Kidney (tissue), 14 donors: Measurements from ENCODE around the gene GTPBP3. TPM values are rescaled to one million over a fixed set of nuclear protein-coding genes. Genes with fewer than 3 reads are reported as not detected.

Source experiments
- DNase-seq, 5 donors: peaks; one replicate each; pipeline ENCODE4 v3.0.0-alpha.2; 2013 to 2020
- FAIRE-seq: peaks from 2 replicates; lab custom pipeline; 2012; peaks lifted over from hg19 to GRCh38; lab: Jason Lieb, UNC
- H3K27ac ChIP-seq, 2 donors: one replicate each; pipeline ENCODE4 v1.7.0; 2013; ENCODE audit warnings: low read depth in 2 of 2, low read length in 2 of 2, inconsistent platforms in 1 of 2
- H3K27me3 ChIP-seq: one replicate; pipeline ENCODE4 v1.7.1; 2013; ENCODE audit warnings: low read length, inconsistent platforms; ENCODE audit not compliant: control insufficient read depth, insufficient read depth
- H3K36me3 ChIP-seq, 3 donors: one replicate each; pipeline versions ENCODE4 v1.7.0 to v1.7.1; 2013; ENCODE audit warnings: low read length in 3 of 3, control low read depth in 1 of 3, inconsistent platforms in 1 of 3; ENCODE audit not compliant: insufficient read depth in 3 of 3, control insufficient read depth in 2 of 3
- H3K4me1 ChIP-seq, 3 donors: one replicate each; pipeline versions ENCODE4 v1.7.0 to v1.7.1; 2013; ENCODE audit warnings: low read length in 3 of 3, inconsistent platforms in 1 of 3, low read depth in 1 of 3; ENCODE audit not compliant: control insufficient read depth in 2 of 3, insufficient read depth in 2 of 3
- H3K4me3 ChIP-seq, 3 donors: one replicate each; pipeline versions ENCODE4 v1.7.0 to v1.8.1; 2013; ENCODE audit warnings: low read length in 3 of 3, control low read depth in 1 of 3, inconsistent platforms in 1 of 3
- H3K9ac ChIP-seq, 3 donors: one replicate each; pipeline versions ENCODE4 v1.7.0 to v1.7.1; 2013; ENCODE audit warnings: low read length in 3 of 3, control low read depth in 1 of 3, inconsistent platforms in 1 of 3
- H3K9me3 ChIP-seq, 3 donors: one replicate each; pipeline versions ENCODE4 v1.7.0 to v1.7.1; 2013; ENCODE audit warnings: low read length in 3 of 3, control low read depth in 1 of 3, inconsistent platforms in 1 of 3; ENCODE audit not compliant: control insufficient read depth in 2 of 3, insufficient read depth in 1 of 3
- CTCF ChIP-seq: IDR thresholded peaks from 3 replicates; pipeline ENCODE4 v1.5.1; 2012; ENCODE audit warnings: mild to moderate bottlenecking, moderate library complexity, borderline replicate concordance; ENCODE audit not compliant: insufficient read depth; ENCODE audit errors: extremely low read depth
- intact Hi-C: fragments of 100-400 bp; cut with DNase I; formaldehyde crosslinking; loops from one replicate; pipeline ENCODE4 v1.11.1; 2022
- polyA plus RNA-seq: library from polyadenylated mRNA; stranded (reverse); fragments of 350-450 nt; fragmentation: Illumina TruSeq; extraction: RNeasy Lipid Tissue Mini Kit (QIAGEN cat#74804); gene quantifications from one replicate; pipeline ENCODE4 v1.2.3, GENCODE V29; 2014; ENCODE audit warnings: low read depth, low replicate concordance; ENCODE audit not compliant: insufficient read depth
- total RNA-seq: library from RNA; stranded (reverse); fragmentation: NEBNext Ultra II Directional; extraction: Animal tissue kit (Norgen Biotek cat#: 25700); gene quantifications from one replicate; pipeline ENCODE4 v1.2.1, GENCODE V29; 2021
- donor health status: control.
- donor health status: control.
- donor health status: control.
- donor health status: control.
- donor health status: control.
- donor health status: DM: yes; HTN: yes; CAD: no.
- donor health status: Normal renal cell carcinoma (clear cell type).

Gene GTPBP3
- total and polyA plus RNA-seq, 2 donors from 2014 or later: 11.0 to 20.4 TPM

DNA sequence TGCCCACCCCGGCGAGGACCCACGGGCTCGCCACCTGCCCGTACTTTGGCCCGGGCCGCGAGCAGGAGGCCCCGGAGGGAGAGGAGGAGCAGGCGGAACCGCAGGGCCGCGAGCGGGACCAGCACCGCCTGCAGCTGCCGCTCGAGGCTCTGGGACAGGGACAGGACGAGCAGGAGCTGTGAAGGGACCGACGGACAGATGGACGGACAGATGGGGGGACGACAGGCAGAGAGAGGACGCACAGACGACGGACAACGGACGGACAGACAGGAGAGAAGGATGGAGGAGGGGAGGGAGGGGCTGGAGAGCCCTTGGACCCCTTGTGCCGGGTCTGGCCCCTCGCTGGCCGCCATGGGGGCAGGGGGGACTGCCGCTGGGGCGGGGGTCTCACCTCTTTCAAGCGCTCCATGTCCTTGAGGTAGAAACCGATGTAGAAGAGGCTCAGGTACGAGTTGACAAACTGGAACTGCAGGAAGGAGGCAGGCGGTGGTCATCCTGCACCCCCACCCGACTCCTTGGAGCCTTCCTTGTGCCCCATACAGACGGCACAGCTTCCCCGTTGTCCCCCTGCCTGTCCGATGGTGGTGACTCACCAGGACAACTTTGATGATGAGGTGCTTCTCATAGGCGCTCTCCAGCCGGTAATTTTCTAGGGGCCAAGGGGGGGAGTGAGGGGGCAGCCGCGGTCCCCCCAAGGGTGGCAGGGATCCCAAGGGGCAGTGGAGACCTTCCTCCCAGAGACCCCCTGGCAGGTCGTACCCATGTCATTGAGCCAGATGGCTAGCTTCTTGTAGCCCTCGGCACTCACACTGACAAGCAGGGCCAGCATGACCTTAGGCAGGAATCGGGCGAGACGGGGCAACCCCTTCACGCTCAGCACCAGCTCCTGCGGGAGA, 7.7 kb upstream of the GTPBP3 start:
- TF ChIP-seq CTCF: no peak
- Histone ChIP-seq H3K36me3 (no peaks in the 10 kb centered on the region), H3K4me3 (no peak overlapping the region), H3K9ac (no peak overlapping the region), H3K9me3 (no peaks in the 10 kb centered on the region), H3K27ac (no peak overlapping the region), H3K4me1 (peaks cover 0 to 8% (median 0%) of the 10 kb centered on the region in 3 donors), H3K27me3 (no peaks in the 10 kb centered on the region)
- intact Hi-C loops: loop anchor here (10.0 kb wide), 1 partner anchor 135 kb away; the partner anchor contains the start of gene NXNL1
- DNase-seq (no peak), FAIRE-seq (no peak)

DNA sequence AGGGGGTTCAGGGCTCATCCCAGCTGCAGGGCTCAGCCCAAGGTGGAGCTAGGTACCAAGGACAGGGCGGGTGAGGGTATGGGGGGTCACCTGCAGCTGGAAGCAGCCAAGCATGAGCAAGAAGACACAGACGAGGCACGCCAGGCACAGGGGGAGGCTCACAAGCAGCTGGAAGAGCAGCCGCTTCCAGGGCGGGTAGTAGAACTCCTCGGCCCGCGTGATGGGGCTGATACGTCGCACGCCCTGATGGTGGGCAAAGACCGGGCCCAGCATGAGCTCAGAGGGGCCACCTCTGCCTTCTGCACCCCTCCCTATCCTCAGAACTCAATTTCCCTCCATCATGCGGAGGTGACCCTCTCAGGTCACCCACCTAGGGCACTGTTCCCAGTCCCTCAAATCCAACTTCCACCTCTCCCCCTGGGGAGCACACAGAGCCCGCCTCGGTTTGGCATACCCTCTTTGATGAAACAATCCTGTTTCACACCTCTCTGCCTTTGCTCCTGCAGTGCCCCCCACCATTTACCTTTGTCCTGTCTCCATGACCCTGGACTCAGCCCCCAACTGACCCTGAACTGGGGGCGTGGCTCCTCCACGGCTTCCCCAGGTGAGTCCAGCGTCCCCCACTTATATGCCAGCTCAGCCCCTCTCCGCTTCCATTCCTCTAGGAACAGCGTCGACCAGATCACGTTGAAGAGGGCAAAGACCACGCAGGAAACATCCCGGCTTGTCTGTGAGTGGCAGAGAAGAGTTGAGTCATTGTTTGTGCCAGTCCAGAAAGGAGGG, 6.9 kb upstream of the GTPBP3 start:
- Histone ChIP-seq H3K9ac (no peak overlapping the region), H3K36me3 (no peaks in the 10 kb centered on the region), H3K4me1 (peaks cover 0 to 13% (median 0%) of the 10 kb centered on the region in 3 donors), H3K9me3 (no peaks in the 10 kb centered on the region), H3K27ac (no peak overlapping the region), H3K27me3 (no peaks in the 10 kb centered on the region), H3K4me3 (no peak overlapping the region)
- TF ChIP-seq CTCF: no peak
- intact Hi-C loops: loop anchor here (10.0 kb wide), 1 partner anchor 134 kb away; the partner anchor contains the start of gene NXNL1
- FAIRE-seq (no peak), DNase-seq (no peak)

DNA sequence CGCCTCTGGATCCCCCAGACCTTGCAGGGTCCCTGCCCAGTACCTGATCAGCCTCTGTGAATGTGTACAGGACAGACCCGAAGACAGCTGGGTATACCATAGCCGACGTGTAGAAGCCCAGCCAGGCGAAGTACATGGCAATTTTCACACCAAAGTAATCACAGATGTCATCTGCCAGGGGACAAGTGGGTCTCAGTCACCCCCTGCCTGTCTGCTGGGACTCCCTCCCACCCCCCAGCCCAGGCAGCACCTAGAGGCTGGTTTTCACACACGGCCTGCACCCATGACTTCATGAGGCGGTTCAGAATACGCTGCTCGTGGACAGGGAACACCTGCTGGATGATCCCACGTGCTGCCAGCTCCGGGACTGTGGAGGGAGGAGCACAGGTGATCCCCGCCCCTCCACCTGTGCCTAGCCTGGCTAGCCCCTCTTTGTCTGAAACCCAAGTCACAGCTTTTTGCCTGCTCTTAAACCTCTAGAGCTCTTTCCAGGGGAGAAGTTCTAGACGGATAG, 6.3 kb upstream of the GTPBP3 start:
- DNase-seq: no peak
- no peak for FAIRE-seq
- no peak overlapping the region for H3K4me3 ChIP-seq
- H3K4me1 ChIP-seq: peaks cover 0 to 13% (median 0%) of the 10 kb centered on the region in 3 donors
- no peaks in the 10 kb centered on the region for H3K27me3 ChIP-seq
- intact Hi-C loops: loop anchor here (10.0 kb wide), 1 partner anchor 134 kb away; the partner anchor contains the start of gene NXNL1
- H3K27ac ChIP-seq: no peak overlapping the region
- no peak overlapping the region for H3K9ac ChIP-seq
- H3K9me3 ChIP-seq: no peaks in the 10 kb centered on the region
- no peaks in the 10 kb centered on the region for H3K36me3 ChIP-seq
- no peak for TF ChIP-seq CTCF
